Hypothalamus (tissue), 51 donors: ENCODE data around the gene MARCHF11.

ENCODE experiments used
- DNase-seq, 51 donors: peaks; one replicate each; lab custom pipeline; 2025; lab: John Stamatoyannopoulos, UW

Gene MARCHF11

GRCh38 chr5:16134204-16134603 is 45.4 kb downstream of the MARCHF11 start:
- DNase-seq = no peak

DNA sequence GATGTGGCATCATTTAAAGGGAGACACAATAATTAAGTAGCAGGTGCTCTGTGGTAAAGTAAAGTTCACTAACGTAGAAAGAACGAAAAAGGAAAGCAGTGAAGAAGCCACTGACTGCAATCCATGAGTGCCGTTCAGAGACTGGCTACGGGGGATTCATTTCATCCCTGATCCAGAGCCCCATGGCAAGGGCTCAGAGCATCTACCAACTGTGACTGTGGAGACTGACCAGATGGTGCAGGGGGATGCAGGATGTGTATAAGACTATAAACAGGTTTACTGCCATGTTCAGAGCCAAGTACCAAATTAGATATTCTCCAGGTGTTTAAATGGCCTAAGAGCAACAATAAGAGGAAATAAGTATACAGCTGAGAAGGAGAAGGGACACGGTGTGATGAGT is 47.7 kb downstream of the MARCHF11 start:
- no peak for DNase-seq

GRCh38 chr5:16128944-16129343 is 50.6 kb downstream of the MARCHF11 start:
- no peak for DNase-seq

DNA sequence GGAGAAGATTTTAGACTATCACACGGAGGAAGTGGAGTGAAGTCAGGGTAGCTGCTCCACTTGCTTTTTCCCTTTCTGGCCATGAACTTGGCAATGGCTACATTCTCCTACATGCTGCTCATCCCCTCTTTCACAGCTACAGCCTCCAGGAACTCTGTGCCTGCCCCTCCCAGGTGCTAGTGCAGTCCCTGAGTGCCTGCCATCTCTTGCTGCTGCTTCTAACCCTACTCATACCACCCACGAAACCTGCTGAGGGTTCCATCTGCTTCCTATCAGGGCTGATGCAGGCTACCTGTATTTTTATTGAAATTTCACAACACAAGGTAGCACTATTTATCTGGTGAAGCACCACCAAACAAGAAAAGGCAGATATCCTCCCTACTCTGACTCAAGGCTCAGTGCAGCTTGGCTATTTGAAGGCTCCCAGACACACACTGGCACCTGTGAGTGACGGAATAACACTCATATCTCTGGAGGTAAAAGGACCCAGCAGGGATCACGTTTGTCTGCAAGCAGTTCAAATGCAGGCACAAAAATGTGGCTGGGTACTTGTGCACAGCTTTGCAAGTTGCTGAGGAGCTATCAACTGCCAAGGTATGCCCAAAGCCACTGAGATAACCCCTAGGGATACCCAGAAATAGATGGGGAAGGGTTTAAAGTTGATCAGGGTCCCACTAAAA is 51.6 kb downstream of the MARCHF11 start:
- no peak for DNase-seq

GRCh38 chr5:16120579-16120978 is 59.0 kb downstream of the MARCHF11 start:
- DNase-seq = no peak

DNA sequence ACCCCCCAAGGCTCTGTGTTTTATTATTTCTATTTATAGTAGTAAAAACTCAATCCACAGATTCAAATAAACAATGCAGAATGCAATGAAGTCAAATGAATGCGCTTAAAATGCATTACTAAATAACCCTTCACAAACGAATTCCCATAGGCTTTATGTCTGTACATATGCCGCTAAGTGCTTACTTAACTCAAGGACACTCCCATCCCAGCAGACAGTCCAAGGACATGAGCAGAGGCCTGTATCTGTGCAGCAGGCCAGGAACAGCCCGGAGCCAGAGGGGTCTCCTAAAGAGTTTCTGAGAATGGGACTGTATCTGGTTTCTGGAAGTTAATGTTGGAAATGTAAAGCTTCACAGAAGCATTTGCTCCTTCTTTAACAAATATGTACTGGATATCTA is 59.8 kb downstream of the MARCHF11 start:
- DNase-seq = no peak

DNA sequence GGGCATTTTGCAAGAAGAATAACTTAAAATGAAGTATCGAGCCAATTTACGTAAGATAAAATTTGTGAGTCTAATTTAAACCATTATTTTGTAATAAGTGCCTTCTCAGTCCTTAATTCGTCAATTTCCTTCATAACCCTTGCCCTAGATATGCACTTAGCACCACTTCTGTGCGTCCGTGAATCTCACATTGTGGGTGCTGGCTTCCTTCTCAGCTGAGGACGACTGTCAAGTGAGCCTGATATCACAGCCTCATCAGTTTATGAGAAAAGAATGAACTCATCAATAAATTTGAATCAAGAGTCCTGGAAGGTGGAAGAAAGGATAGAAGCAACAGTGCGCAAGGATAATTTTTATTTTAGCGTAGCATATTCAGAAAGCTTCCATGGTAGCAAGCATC is 64.5 kb downstream of the MARCHF11 start:
- no peak for DNase-seq

- DNase-seq = no peak
Observed at GRCh38 chr5:16108418-16108817, 71.2 kb downstream of the MARCHF11 start.

DNA sequence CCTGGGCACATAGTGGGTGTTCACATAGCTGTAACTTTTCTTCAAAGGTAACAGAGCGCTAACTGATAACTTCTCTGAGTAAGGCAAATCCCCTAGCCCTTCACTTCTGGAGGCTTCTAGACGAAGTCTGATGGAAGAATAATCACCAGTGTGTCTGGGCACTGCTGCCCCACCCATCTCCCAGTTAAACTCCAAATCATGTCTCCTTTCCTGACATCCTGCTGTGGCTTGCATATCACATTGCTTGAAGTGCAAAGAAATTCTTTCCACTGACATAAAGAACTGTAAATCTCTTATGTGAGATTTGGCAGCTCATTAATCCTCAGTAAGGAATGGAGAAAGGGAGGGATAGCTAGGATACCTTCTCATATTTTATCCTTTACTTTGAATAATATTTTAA is 74.6 kb downstream of the MARCHF11 start:
- DNase-seq = no peak

GRCh38 chr5:16095612-16096011 is 84.0 kb downstream of the MARCHF11 start:
- DNase-seq = no peak

- no peak for DNase-seq
Observed at GRCh38 chr5:16090270-16090669, 89.3 kb downstream of the MARCHF11 start.

GRCh38 chr5:16082982-16083381 is 96.6 kb downstream of the MARCHF11 start:
- no peak for DNase-seq

GRCh38 chr5:16082053-16082452 is 97.5 kb downstream of the MARCHF11 start:
- DNase-seq = no peak

DNA sequence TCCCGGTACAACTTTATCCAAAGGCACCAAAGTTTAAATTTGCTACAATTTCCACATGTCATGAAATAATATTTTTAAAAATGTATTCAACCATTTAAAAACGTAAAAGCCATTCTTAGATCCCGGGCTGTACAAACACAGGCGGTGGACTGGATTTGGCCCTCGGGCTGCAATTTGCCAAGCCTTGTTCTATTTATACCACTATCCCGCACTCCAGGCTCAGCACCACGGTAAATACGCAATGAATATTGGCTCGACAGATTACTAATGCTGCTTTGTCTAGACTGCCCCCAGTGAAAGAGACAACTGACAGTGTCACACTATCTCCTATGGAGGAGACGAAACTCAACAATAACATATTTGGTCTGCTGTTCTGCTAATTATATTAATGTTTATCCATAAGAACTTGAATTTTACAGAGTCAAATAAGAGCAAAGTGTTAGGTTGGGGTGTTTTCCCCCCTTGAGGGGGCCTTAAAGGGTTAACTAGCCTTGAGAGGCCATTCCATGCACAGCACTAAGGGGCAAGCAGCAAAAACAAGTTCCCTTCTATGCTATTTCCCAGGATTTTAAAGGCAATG is 98.1 kb downstream of the MARCHF11 start:
- DNase-seq = no peak

DNA sequence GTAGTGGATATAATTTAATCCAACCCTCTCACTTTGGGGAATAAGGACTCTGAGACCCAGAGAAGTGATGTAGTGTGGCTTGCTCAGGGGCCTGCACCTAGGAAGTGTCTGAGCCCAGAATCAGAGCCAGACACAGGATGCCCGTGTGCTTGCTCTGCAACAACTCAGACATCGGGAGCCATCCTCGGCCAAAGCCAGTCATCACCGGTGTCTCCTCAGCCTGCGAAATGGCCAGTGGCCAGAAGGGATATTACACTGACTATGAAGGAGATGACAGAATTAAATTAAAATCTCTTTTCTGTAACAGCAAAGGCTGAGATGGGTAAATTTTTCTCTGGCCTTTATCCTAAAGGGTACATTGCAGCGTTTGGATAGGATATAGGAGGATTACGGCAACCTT is 102.9 kb downstream of the MARCHF11 start:
- DNase-seq = no peak

DNA sequence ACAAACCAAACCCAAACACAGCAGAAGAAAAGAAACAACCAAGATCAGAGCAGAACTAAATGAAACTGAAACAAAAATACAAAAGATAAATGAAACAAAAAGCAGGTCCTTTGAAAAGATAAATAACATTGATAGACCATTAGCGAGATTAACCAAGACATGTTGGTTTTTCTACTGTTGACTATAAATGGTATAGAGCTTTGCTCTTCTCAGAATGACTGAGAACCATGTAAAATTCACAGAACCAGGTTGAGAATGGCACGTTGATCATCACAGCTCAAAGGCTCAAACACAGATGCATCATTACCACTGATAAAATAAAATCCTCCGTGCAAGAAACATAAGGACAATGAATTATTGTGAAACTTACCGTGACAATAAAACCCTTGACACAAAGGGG is 105.2 kb downstream of the MARCHF11 start:
- DNase-seq = no peak

DNA sequence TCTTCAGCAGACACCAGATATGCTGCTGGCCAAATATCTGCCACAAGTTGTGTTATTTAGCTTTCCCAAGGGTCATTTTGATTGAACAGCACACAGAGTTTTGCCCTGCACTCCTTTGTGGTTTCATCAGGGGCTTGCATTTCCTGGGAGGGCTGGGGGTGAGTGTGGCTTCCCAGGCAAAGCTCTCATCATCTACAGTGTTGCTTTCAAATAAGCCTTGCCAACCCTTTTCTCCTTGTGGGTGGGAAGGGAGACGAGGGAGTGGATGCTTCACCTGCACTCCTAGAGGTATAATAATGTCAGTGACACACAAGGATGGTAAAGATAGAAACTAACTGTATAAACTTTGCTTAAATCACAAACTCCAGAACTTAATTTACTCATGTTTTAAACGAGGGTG is 107.0 kb downstream of the MARCHF11 start:
- DNase-seq = no peak

- no peak for DNase-seq
Observed at GRCh38 chr5:16067415-16067814, 112.2 kb downstream of the MARCHF11 start.

DNA sequence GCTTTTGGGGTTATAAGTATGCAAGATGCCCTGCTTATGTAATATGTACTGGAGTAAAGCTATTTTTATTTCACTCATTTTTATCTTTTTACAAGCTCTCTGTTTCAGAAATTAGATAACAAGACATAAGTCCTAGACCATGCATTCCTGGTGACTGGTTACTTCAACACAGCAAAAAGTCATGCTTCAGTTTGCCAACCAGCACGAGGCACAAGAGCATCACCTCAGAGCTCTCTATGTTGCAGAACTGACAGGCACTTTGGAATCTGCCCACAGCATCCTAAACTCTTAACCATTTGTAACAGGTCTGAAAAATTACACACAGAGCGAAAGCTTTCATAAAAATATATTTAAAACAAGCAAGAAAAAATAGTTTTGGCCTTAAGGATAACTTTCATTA is 112.8 kb downstream of the MARCHF11 start:
- no peak for DNase-seq

GRCh38 chr5:16066320-16066719 is 113.3 kb downstream of the MARCHF11 start:
- DNase-seq = no peak

DNA sequence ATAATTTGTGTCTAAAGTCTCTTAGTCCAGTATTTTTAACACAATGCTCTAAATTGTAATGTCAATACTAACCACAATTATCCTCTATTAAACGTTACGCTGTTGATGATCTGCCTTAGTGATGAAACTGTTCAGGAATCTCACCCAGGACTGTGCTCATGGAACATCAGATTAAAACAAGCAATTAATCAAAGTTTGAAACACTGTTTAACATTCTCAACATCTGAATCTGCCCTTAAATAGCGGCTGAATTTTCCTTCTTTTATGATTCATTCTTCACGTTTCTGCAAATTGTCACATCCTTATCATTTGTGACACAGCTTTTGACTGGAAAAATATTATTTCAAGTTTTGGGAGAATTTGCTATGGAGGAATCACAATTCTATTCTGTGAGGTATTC is 113.8 kb downstream of the MARCHF11 start:
- DNase-seq = no peak

DNA sequence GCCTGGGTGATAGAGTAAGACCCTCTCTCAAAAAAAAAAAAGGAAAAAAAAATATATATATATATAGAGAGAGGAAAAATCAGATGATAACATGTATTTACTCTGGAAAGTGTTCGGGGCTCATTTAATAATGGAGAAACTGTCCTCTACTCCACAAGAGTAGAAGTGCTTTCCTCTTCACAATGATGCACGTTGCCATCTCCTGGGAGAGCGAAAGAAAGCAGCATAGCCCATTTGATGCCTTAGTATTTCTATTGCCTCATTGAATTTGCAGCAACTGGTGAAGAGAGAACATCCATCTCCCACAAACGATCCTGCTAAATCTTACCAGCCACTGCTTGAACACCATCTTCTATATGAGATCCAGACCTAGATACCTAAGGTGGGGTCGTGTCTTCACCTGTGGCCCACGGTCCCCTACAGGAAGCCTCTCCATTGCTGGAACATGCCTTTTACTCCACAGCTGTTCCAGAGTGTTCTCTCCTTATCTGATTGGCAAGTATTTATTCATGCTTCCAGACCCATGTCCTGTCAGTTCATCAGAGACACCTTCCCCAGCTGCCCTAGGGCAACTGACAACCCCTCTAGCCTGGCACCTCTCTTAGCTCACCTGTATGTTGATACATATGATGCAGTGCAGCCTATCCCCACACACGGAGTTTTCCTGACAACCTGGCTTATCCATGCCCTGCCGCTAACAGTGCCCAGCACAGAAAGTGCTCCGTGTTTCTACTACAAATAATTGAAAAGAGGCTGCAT is 115.3 kb downstream of the MARCHF11 start:
- DNase-seq = no peak
